K562 (cell line): ENCODE data around the gene RAD51AP1. TPM values are rescaled to one million over a fixed set of nuclear protein-coding genes. Genes with fewer than 3 reads are reported as not detected.

Experiments
- ATAC-seq: fragments of 200-7000 bp; cut with Tn5 transposase; 3 replicates; pipeline ENCODE4 v1.9.1; 2020; ENCODE audit warnings: moderate library complexity
- BruUV-seq: library from RNA; stranded (reverse); fragments of 400-500 nt; replicated peaks from 2 replicates; lab custom pipeline; 2021; lab: Mats Ljungman, UMichigan
- CTCF ChIA-PET: fragments of 300-600 bp; formaldehyde crosslinking; extraction: SDS; loops from one replicate; lab custom pipeline; 2021; ENCODE audit warnings: low intra/inter-chr PET ratio; lab: Yijun Ruan, JAX
- POLR2A ChIA-PET: fragments of 300-600, 350-650 bp; sonication (Branson Sonifier 250); formaldehyde crosslinking; extraction: SDS; loops from one replicate; lab custom pipeline; 2021; ENCODE audit warnings: antibody characterized with exemption, inconsistent platforms; lab: Yijun Ruan, JAX
- DNase-seq, 4 experiments: peaks; one replicate each; pipeline versions ENCODE4 v3.0.0 to v3.0.0-alpha.2; 2011 to 2018; ENCODE audit warnings: low spot score in 3 of 4, mixed read lengths in 3 of 4; ENCODE audit errors: extremely low read depth in 1 of 4
- FAIRE-seq: peaks from 2 replicates; lab custom pipeline; 2011; peaks lifted over from hg19 to GRCh38; lab: Jason Lieb, UNC
- H2AFZ ChIP-seq: 2 replicates; pipeline ENCODE4 v1.6.0; 2011; ENCODE audit warnings: low read depth, low read length, control low read depth, inconsistent platforms
- H3K27ac ChIP-seq: fragments of 200-600 bp; 3 replicates; pipeline ENCODE4 v1.8.0; 2011; ENCODE audit warnings: low read depth, mild to moderate bottlenecking, control low read depth, inconsistent platforms, low read length, moderate library complexity, mixed read lengths; ENCODE audit errors: extremely low read depth
- H3K27me3 ChIP-seq, 2 experiments: fragments of 300-600 bp in 1 of 2; 2 replicates in 1 of 2; 3 replicates in 1 of 2; pipeline versions ENCODE4 v1.6.0 to v1.8.0; 2011; ENCODE audit warnings: inconsistent platforms in 2 of 2, low read length in 2 of 2, mild to moderate bottlenecking in 1 of 2, mixed read lengths in 1 of 2, moderate library complexity in 1 of 2; ENCODE audit not compliant: control insufficient read depth in 2 of 2, insufficient read depth in 2 of 2
- H3K36me3 ChIP-seq: fragments of 300-600 bp; 3 replicates; pipeline ENCODE4 v1.8.0; 2011; ENCODE audit warnings: mild to moderate bottlenecking, low read length, inconsistent platforms; ENCODE audit not compliant: control insufficient read depth, insufficient read depth
- H3K4me1 ChIP-seq, 2 experiments: fragments of 200-600 bp in 1 of 2; replicated peaks in 1 of 2; 2 replicates in 1 of 2; 3 replicates in 1 of 2; pipeline versions ENCODE4 v1.5.1 to v1.8.0; 2011; ENCODE audit warnings: inconsistent platforms in 2 of 2, low read length in 2 of 2, mild to moderate bottlenecking in 1 of 2, mixed read lengths in 1 of 2, moderate library complexity in 1 of 2; ENCODE audit not compliant: control insufficient read depth in 2 of 2, insufficient read depth in 2 of 2
- H3K4me2 ChIP-seq: 2 replicates; pipeline ENCODE4 v1.6.1; 2011; ENCODE audit warnings: low read length, control low read depth, inconsistent platforms, mixed read lengths; ENCODE audit not compliant: insufficient read depth
- H3K4me3 ChIP-seq: fragments of 200-600 bp; sonication (generic), shearing (Covaris generic); 2 replicates; pipeline ENCODE4 v1.5.1; 2016; ENCODE audit warnings: control low read depth, inconsistent platforms
- H3K79me2 ChIP-seq: fragments of 200-600 bp; 3 replicates; pipeline ENCODE4 v1.8.0; 2011; ENCODE audit warnings: low read length, inconsistent platforms; ENCODE audit not compliant: control insufficient read depth, insufficient read depth
- H3K9ac ChIP-seq, 2 experiments: 2 replicates each; pipeline versions ENCODE4 v1.6.0 to v1.6.1; 2011; ENCODE audit warnings: low read depth in 2 of 2, low read length in 2 of 2, control low read depth in 1 of 2, inconsistent platforms in 1 of 2, mild to moderate bottlenecking in 1 of 2, mixed read lengths in 1 of 2; ENCODE audit not compliant: insufficient read depth in 1 of 2
- H3K9me1 ChIP-seq: one replicate; pipeline ENCODE4 v1.6.0; 2011; ENCODE audit warnings: inconsistent platforms, mild to moderate bottlenecking, low read length, moderate library complexity; ENCODE audit not compliant: control insufficient read depth, insufficient read depth
- H3K9me3 ChIP-seq: replicated peaks from 2 replicates; pipeline ENCODE4 v1.5.1; 2011; ENCODE audit warnings: low read depth, low read length, inconsistent platforms; ENCODE audit not compliant: control insufficient read depth, insufficient read depth
- H4K20me1 ChIP-seq: replicated peaks from 2 replicates; pipeline ENCODE4 v1.6.1; 2011; ENCODE audit warnings: low read length, inconsistent platforms, mixed read lengths; ENCODE audit not compliant: control insufficient read depth, insufficient read depth
- SAFB2 ChIP-seq: fragments of 200-400 bp; formaldehyde crosslinking; IDR thresholded peaks from 2 replicates; pipeline ENCODE4 v1.6.1; 2018; ENCODE audit warnings: borderline replicate concordance, low read length, low read depth, moderate library complexity; ENCODE audit not compliant: severe bottlenecking
- ZKSCAN8 ChIP-seq: fragments of 200-800 bp; sonication (Bioruptor generic); IDR thresholded peaks from 2 replicates; pipeline ENCODE4 v1.6.1; 2016; ENCODE audit warnings: missing genetic modification characterization, missing compliant biosample characterization
- WGBS: fragments of 100-300 bp; shearing (Covaris generic); methylation state at CpG from one replicate; pipeline ENCODE4 v1.1.6; 2016; ENCODE audit warnings: low coverage, mixed read lengths; ENCODE audit not compliant: insufficient coverage; ENCODE audit errors: missing lambda C conversion rate; 5-methylcytosine and 5-hydroxymethylcytosine counted together
- in situ Hi-C: fragments of 300-500 bp; cut with MboI; formaldehyde crosslinking; loops from 4 replicates; pipeline ENCODE4 v1.15.0; 2018; ENCODE audit warnings: inconsistent platforms, mixed read lengths
- intact Hi-C: fragments of 100-400 bp; cut with micrococcal nuclease; formaldehyde crosslinking; loops from 2 replicates; pipeline ENCODE4 v1.14.2; 2022
- polyA plus RNA-seq, 8 experiments: library from polyadenylated mRNA; depleted of rRNA in 4 of 8; stranded (reverse) in 5 of 8; unstranded in 3 of 8; fragments of >200 nt; fragmentation: Nextera tagmentation in 2 of 8; fragmentation: Illumina TruSeq in 1 of 8; extraction: Ambion mirVana in 2 of 8; extraction: Trizol in 1 of 8; gene quantifications; 2 replicates each; pipeline versions ENCODE4 v1.2.1 to v1.2.3, GENCODE V29; 2011 to 2014; ENCODE audit warnings: inconsistent platforms in 1 of 8, missing spikeins in 1 of 8
- total RNA-seq, 7 experiments: library from RNA; depleted of rRNA in 6 of 7; stranded (reverse); fragments of >200 nt in 6 of 7; fragmentation: Illumina TruSeq in 2 of 7; extraction: Trizol in 2 of 7; gene quantifications; 2 replicates each; pipeline versions ENCODE4 v1.2.1 to v1.2.3, GENCODE V29; 2011 to 2021; ENCODE audit warnings: low replicate concordance in 1 of 7
- TF ChIP-seq, protein P1 (sequence below), 2 experiments: fragments of 450-650 bp; formaldehyde crosslinking in 1 of 2; IDR thresholded peaks; 2 replicates each; pipeline versions ENCODE4 v1.4.0 to v1.6.1; 2014 to 2020; ENCODE audit warnings: mild to moderate bottlenecking in 2 of 2, borderline replicate concordance in 1 of 2, low read depth in 1 of 2

The RAD51AP1 gene
- total and polyA plus RNA-seq, 9 of the 15 experiments (the other 6 are each of a cell fraction or from before 2014, with no cell fraction given): 43.8 to 111 (median 89.1) TPM

DNA sequence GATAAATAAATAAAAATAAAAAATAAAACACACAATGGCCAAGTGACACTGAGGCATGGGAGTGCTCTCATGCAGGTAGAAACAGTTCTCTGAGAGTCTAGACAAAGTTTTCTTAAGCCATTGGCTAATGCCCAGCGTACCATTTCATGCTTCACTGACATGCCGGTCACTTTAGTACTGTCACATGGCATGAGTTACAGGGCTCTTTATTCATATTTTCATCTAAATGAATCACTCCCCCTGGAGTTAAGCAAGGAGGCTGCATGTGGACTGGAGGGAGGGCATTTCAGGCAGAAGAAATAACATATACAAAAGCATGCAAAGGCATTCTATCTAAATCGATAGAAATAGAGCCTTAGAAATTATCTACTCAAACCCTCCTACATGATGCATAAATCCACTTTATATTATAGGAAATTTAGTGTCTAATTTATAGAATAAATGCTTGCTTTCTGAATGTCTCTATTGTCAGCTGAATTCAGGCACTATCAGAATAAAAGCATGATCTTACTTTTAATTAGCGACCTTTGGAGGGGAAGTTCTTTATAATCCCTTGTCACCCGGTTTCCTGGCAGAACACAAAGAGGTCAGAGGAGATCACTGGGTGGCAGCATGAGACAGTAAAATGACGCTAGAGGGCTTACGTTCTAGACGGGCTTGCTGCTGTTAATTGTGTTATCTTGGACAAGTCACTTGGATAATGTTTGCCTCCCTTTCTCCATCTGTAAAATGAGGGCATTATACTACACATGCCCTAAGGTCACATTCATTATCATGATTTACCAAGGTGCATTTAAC is 40.8 kb downstream of the RAD51AP1 start:
- FAIRE-seq (peak; percentile 77), ATAC-seq (peak; percentile 69), DNase-seq (peak in 3 of 4 experiments; percentile 7 to 44 (median 31))
- Histone ChIP-seq H4K20me1 (no peaks in the 10 kb centered on the region), H3K4me1 (no peaks in the 10 kb centered on the region), H3K4me2 (no peak overlapping the region), H2AFZ (no peak overlapping the region), H3K36me3 (no peaks in the 10 kb centered on the region), H3K9ac (no peak overlapping the region), H3K27ac (no peak overlapping the region), H3K4me3 (no peak overlapping the region), H3K9me3 (no peaks in the 10 kb centered on the region), H3K9me1 (no peaks in the 10 kb centered on the region), H3K27me3 (peaks cover 2 to 24% of the 10 kb centered on the region in 2 experiments; a peak in 3 of 5 replicates), H3K79me2 (no peaks in the 10 kb centered on the region)
- ChIA-PET CTCF (interaction anchor here (0.6 kb wide), 1 partner anchor 225 kb away, joined by 5 read pairs; no protein-coding TSS in a partner anchor), POLR2A (no interaction called here)
- BruUV-seq: no TSS peak
- in situ Hi-C loops: no loop called here
- WGBS: 10% methylated on average over 8 of the region's 8 CpGs
- intact Hi-C loops: loop anchor here (2.0 to 10.0 kb wide), 2 partner anchors 175 to 277 kb away; no protein-coding TSS in a partner anchor
- TF ChIP-seq SAFB2 (no peak), ZKSCAN8 (CRISPR knock-in tag) (no peak)
- TF ChIP-seq, protein P1, sequence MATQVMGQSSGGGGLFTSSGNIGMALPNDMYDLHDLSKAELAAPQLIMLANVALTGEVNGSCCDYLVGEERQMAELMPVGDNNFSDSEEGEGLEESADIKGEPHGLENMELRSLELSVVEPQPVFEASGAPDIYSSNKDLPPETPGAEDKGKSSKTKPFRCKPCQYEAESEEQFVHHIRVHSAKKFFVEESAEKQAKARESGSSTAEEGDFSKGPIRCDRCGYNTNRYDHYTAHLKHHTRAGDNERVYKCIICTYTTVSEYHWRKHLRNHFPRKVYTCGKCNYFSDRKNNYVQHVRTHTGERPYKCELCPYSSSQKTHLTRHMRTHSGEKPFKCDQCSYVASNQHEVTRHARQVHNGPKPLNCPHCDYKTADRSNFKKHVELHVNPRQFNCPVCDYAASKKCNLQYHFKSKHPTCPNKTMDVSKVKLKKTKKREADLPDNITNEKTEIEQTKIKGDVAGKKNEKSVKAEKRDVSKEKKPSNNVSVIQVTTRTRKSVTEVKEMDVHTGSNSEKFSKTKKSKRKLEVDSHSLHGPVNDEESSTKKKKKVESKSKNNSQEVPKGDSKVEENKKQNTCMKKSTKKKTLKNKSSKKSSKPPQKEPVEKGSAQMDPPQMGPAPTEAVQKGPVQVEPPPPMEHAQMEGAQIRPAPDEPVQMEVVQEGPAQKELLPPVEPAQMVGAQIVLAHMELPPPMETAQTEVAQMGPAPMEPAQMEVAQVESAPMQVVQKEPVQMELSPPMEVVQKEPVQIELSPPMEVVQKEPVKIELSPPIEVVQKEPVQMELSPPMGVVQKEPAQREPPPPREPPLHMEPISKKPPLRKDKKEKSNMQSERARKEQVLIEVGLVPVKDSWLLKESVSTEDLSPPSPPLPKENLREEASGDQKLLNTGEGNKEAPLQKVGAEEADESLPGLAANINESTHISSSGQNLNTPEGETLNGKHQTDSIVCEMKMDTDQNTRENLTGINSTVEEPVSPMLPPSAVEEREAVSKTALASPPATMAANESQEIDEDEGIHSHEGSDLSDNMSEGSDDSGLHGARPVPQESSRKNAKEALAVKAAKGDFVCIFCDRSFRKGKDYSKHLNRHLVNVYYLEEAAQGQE (IDR thresholded peaks at IDR 0.05; ENCODE audit: borderline replicate concordance): peak; percentile 26; the same call in 1 of the 2 replicates
- TF ChIP-seq, protein P1 (CRISPR knock-in tag; IDR thresholded peaks at IDR 0.05; ENCODE audit: low read depth): no peak
